ENCODE results near the gene ABCA13.
A peak's percentile ranks its signal among the peaks of the same experiment; 100 is the strongest.

Gene ABCA13

DNA sequence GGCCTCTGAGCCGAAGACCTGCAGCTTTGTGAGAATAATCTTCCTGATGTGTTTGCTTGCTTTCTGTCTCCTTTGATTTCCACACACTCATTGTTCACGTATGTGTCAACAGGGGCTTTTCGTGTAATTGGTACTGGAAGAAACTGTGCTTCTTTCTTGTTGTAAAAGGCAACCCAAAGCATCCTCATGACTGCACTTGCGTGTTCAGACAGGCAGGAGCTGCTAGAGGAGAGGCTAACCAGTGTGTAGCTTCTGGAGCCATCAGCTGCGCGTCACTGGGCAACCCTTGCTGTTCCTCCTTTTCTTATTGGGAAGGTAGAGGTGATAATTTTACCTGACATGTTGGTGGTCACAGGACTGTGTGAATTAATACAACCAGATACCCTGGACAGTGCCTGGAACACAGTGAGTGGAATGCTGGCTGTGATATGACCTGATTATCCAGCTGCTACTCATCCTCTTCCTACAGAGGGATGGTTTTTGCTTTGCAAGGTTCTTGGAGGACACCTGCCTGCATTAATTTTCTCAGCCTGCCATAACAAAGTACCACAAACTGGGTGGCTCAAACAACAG is 213.0 kb downstream of the ABCA13 start:
- DNase-seq = no peak

DNA sequence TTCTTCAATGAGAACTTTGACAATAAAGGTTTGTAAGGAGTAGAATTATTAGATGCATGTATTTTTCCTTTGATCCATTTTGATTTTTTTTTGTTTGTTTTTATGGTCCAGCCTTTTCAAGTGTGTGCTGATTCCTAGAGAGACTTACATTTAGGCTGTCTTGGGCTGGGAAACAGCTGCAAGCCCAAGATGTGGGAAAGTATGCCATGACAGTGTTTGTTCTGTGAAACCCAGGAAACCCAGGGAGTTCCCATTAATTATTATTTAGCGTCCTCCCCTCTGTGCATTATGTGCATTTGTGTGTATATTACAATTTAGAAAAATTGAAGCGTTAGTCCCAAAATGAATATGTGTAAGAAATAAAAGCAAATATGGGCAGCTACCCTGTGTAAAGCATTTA is 216.7 kb downstream of the ABCA13 start:
- DNase-seq = no peak

DNA sequence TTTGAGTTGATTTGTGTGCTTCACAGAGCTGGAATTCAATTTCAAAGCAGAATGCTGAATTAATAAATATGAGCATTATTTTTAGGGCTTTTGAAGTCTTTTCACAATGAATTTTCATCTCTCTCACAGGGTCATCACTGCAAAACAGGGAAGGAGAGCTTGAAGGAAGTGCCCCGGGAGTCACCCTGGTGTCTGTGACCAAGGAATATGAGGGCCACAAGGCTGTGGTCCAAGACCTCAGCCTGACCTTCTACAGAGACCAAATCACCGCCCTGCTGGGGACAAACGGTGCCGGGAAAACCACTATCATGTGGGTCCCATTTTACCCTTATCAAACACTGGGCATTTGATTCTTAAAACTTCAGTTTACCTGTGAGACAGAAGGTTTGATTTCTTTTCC is 217.7 kb downstream of the ABCA13 start:
- no peak for DNase-seq

- no peak for DNase-seq
Observed at GRCh38 chr7:48389977-48390376, 218.7 kb downstream of the ABCA13 start.

- peak; percentile 23 for DNase-seq
Observed at GRCh38 chr7:48390388-48391327, 219.4 kb downstream of the ABCA13 start.

DNA sequence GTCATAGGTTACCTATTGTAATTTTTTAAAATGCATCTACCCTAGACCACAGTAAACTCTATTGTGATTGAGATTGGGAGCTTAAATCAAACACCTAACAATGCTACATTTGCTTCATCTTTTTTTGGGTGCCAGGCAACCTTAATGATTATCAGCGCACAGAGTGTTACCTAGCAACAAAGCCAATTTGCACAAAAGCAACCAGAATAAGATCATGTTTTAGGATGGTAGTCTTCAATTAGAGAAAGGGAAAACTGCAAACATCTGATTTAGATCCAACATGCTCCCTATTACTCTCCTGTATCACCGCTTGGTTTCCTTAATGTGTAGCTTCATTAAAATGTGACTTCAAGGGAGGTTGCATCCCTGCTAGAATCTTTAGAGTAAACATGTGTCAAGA is 226.9 kb downstream of the ABCA13 start:
- DNase-seq = no peak

DNA sequence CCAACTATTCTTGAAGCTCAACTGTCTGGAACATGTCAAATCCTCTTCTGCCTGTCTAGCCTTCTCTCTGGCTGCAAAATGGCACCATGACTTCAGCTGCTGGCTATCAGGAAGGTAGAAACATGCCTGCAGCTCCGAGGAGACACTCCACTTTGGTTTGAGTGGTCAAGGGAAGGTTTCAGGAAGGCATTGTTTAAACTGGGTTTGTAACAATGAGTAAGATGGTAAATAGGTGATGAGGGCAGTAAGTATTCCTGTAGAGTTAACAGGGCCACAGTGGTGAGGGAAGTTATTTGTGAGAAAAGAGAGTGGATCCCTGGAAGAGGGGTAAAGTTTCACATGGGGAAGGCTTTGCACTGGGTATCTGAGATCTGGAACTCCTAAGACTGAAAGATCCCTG is 231.5 kb downstream of the ABCA13 start:
- DNase-seq = no peak

GRCh38 chr7:48408731-48409130 is 237.5 kb downstream of the ABCA13 start:
- no peak for DNase-seq

- DNase-seq = no peak
Observed at GRCh38 chr7:48411619-48412018, 240.4 kb downstream of the ABCA13 start.

- DNase-seq = no peak
Observed at GRCh38 chr7:48414011-48414732, 242.9 kb downstream of the ABCA13 start.

- DNase-seq = no peak
Observed at GRCh38 chr7:48416327-48416908, 245.2 kb downstream of the ABCA13 start.

DNA sequence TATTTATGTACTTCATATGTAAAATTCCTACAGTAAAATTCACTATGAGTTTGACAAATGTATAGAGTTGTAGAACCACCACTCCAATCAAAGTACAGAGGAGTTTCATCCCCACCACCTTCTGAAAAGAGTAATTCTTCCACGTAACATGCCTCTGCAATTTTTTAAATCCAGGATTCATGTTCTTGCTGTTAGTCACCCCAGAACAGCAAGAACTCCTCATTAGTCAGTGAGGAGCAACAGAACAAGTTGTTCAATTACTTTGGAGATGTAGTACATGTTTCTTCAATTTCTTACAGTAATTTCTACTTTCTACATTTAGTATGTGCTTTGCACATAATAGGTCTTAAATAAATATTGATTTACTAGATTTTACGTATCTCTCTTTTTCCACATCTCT is 248.1 kb downstream of the ABCA13 start:
- DNase-seq = no peak

- DNase-seq = no peak
Observed at GRCh38 chr7:48420206-48420605, 248.9 kb downstream of the ABCA13 start.

- DNase-seq = no peak
Observed at GRCh38 chr7:48421357-48421756, 250.1 kb downstream of the ABCA13 start.

- DNase-seq = no peak
Observed at GRCh38 chr7:48424731-48425130, 253.5 kb downstream of the ABCA13 start.

DNA sequence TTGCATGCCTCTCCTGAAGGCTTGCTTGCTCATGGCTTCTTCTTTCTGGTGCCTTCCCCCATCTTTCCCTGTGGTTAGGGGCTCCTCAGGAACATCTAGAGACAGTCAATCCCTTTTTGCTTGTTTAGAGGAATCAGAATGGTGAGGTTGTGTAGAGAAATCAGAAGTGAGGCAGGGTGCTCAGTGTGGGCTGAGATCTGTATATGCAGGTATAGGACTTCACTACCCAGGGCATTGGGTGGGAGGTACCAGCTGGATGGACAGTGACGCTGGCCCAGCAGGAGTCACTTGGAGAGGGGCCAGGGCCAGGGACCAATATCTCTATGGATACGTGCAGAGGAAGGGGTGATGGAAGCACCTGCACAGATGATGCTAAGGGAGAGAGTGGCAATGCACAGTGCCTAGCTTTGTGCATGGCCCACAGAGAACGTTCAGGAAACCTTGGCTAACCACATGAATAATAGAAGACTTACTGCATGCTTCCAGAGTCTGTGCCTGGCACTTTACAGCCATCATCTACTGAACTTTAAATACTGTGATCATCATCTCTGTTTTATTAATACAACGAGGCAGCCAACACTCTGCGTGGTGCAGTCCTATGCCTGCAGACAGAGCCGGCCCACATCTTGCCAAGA is 255.2 kb downstream of the ABCA13 start:
- DNase-seq = peak; percentile 28

DNA sequence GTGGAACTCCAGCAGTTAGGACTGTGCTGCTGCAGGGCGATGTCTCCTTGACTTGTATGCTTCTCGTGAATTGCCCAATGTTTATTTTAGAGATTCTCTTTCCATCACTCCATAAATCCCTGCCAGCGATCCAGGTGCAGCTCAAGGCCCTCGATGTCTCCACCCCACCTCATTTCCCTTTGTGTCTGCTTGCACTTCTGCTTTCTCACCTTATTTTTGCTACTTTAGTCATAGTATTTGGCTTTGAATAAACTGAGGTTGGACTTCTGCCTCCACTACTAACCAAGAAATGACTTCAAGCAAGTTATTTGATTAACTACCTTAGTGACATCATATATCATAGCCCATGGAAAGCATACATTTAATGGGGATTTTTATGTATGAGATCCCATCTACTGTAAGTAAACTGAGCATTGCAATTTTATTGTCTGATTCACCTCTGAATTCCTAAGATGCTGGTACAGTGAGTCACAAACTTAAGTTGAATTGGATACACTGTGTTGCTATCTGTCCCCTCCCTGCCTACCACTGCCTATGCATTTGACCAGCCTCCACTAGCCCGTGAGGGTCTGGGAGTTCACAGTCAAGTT is 255.8 kb downstream of the ABCA13 start:
- no peak for DNase-seq

GRCh38 chr7:48427671-48428070 is 256.4 kb downstream of the ABCA13 start:
- no peak for DNase-seq

GRCh38 chr7:48428091-48428684 is 256.9 kb downstream of the ABCA13 start:
- DNase-seq = no peak

DNA sequence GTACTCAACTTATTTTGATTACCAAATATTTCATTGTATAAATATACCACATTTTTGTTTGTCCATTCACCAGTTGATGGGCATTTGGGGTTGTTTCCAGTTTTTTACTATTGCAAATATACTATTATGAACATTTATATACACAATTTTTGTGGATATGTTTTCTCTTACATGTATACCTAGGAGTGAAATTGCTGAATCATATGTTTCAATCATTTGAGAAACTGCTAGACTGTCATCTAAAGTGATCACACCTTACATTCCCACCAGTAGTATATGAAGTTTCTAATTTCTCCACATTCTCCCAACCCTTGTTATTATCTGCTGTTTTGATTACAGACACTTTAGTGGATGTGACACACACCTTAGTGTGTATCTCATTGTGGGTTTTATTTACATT is 257.9 kb downstream of the ABCA13 start:
- DNase-seq = no peak

- DNase-seq = no peak
Observed at GRCh38 chr7:48438206-48438605, 266.9 kb downstream of the ABCA13 start.

DNA sequence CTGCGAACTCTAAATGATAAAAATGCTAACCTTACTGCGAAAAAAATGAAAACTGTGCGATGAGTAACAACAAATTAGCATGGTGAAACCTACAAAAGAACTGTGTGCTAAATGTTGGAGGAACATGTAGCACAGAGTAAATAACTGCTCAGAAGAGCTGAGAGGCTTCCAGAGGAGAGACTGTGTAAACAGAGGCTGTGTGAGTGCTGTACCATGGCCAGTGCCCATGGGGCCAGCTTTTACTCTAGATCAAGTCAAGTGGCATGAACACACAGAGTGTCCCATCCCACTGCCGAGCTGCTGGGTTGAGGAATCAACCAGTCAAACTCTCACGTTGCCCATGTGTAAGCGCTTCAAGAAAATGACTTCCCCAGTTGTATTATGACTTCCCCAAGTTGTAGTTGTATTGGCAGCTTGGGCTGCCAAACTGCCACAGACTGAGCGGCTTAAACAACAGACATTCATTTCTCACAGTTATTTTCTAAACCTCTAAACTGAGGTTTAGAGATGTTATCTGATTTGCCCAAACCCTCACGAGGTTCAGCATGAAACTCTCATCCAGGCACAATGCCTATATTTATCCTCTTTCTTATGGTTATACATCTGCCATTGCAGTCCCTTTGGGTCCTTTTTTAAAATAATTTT is 270.7 kb downstream of the ABCA13 start:
- no peak for DNase-seq
